SK-N-SH (cell line): Measurements from ENCODE around the gene BNC2. TPM values are rescaled to one million over a fixed set of nuclear protein-coding genes. Genes with fewer than 3 reads are reported as not detected.

Experiments used
- CTCF ChIA-PET: fragments of 300-600, 350-600 bp; formaldehyde crosslinking; extraction: SDS; loops from one replicate; lab custom pipeline; 2021; lab: Yijun Ruan, JAX
- POLR2A ChIA-PET: fragments of 350-600 bp; sonication (Branson Sonifier 250); formaldehyde crosslinking; extraction: SDS; loops from one replicate; lab custom pipeline; 2020; ENCODE audit warnings: antibody characterized with exemption, inconsistent platforms; lab: Yijun Ruan, JAX
- DNase-seq: peaks from one replicate; pipeline ENCODE4 v3.0.0; 2012
- H2AFZ ChIP-seq: fragments of 200-600 bp; sonication (generic); 2 replicates; pipeline ENCODE4 v1.8.1; 2016; ENCODE audit warnings: antibody characterized with exemption, mild to moderate bottlenecking, low read depth
- H3F3A ChIP-seq: fragments of 200-600 bp; sonication (generic); replicated peaks from 2 replicates; pipeline ENCODE3; 2016; ENCODE audit warnings: antibody characterized with exemption, mild to moderate bottlenecking; ENCODE audit not compliant: insufficient read depth
- H3K27ac ChIP-seq, 2 experiments: fragments of 200-500 bp in 1 of 2; fragments of 200-600 bp in 1 of 2; sonication (Bioruptor generic) in 1 of 2; sonication (generic), shearing (Covaris generic) in 1 of 2; 2 replicates each; pipeline versions ENCODE4 v1.5.1 to v1.6.1; 2014 to 2016; ENCODE audit warnings: low read depth in 2 of 2, inconsistent platforms in 1 of 2, low read length in 1 of 2, mild to moderate bottlenecking in 1 of 2, mixed read lengths in 1 of 2
- H3K27me3 ChIP-seq: fragments of 200-600 bp; sonication (generic), shearing (Covaris generic); 2 replicates; pipeline ENCODE4 v1.6.1; 2016; ENCODE audit warnings: mixed run types; ENCODE audit not compliant: insufficient read depth
- H3K36me3 ChIP-seq, 2 experiments: fragments of 200-500 bp in 1 of 2; fragments of 200-600 bp in 1 of 2; sonication (Bioruptor generic) in 1 of 2; sonication (generic) in 1 of 2; replicated peaks in 1 of 2; 2 replicates each; pipeline versions ENCODE3 to v1.5.1; 2014 to 2016; ENCODE audit warnings: low read length in 1 of 2, mild to moderate bottlenecking in 1 of 2; ENCODE audit not compliant: insufficient read depth in 2 of 2, control insufficient read depth in 1 of 2
- H3K4me1 ChIP-seq, 2 experiments: fragments of 200-500 bp in 1 of 2; fragments of 200-600 bp in 1 of 2; sonication (Bioruptor generic) in 1 of 2; sonication (generic), shearing (Covaris generic) in 1 of 2; 2 replicates each; pipeline versions ENCODE4 v1.5.1 to v1.6.1; 2014 to 2016; ENCODE audit warnings: low read depth in 1 of 2, low read length in 1 of 2, mixed run types in 1 of 2; ENCODE audit not compliant: insufficient read depth in 2 of 2, control insufficient read depth in 1 of 2
- H3K4me2 ChIP-seq: fragments of 200-600 bp; sonication (generic), shearing (Covaris generic); 2 replicates; pipeline ENCODE4 v1.6.1; 2017; ENCODE audit warnings: mixed run types
- H3K4me3 ChIP-seq, 2 experiments: fragments of 200-500 bp in 1 of 2; fragments of 200-600 bp in 1 of 2; sonication (Bioruptor generic) in 1 of 2; sonication (generic), shearing (Covaris generic) in 1 of 2; 2 replicates each; pipeline versions ENCODE4 v1.5.1 to v1.8.1; 2014 to 2016; ENCODE audit warnings: low read depth in 2 of 2, inconsistent platforms in 1 of 2, low read length in 1 of 2, mild to moderate bottlenecking in 1 of 2, mixed read lengths in 1 of 2, moderate library complexity in 1 of 2
- H3K79me2 ChIP-seq: fragments of 200-600 bp; sonication (generic); 2 replicates; pipeline ENCODE4 v1.8.1; 2017; ENCODE audit warnings: mild to moderate bottlenecking; ENCODE audit not compliant: insufficient read depth
- H3K9ac ChIP-seq: fragments of 200-600 bp; sonication (generic); 2 replicates; pipeline ENCODE4 v1.6.1; 2017; ENCODE audit warnings: mixed run types
- H3K9me2 ChIP-seq: fragments of 200-600 bp; sonication (generic); 2 replicates; pipeline ENCODE4 v1.6.1; 2017; ENCODE audit warnings: mixed run types
- H3K9me3 ChIP-seq: fragments of 200-600 bp; sonication (generic); 2 replicates; pipeline ENCODE4 v1.6.1; 2017; ENCODE audit warnings: mixed run types, mild to moderate bottlenecking, moderate library complexity
- H4K20me1 ChIP-seq: fragments of 200-600 bp; sonication (generic); 2 replicates; pipeline ENCODE4 v1.6.1; 2017; ENCODE audit warnings: mild to moderate bottlenecking, mixed run types; ENCODE audit not compliant: insufficient read depth
- CHD2 ChIP-seq: fragments of 150-350 bp; IDR thresholded peaks from 2 replicates; pipeline ENCODE4 v1.6.1; 2018; ENCODE audit warnings: low read length; ENCODE audit not compliant: partially characterized antibody
- CTCF ChIP-seq: fragments of 200-600 bp; sonication (generic); IDR thresholded peaks from 2 replicates; pipeline ENCODE4 v1.6.1; 2017; ENCODE audit warnings: antibody characterized with exemption, mild to moderate bottlenecking, moderate library complexity
- EP300 ChIP-seq, 2 experiments: IDR thresholded peaks; 2 replicates each; pipeline versions ENCODE4 v1.4.0 to v1.6.1; 2012; ENCODE audit warnings: borderline replicate concordance in 1 of 2, low read depth in 1 of 2, low read length in 1 of 2
- FOXJ3 ChIP-seq: sonication (generic); formaldehyde crosslinking; IDR thresholded peaks from 2 replicates; pipeline ENCODE4 v1.5.1; 2020; ENCODE audit warnings: mild to moderate bottlenecking, missing genetic modification reagents
- FOXM1 ChIP-seq: IDR thresholded peaks from 2 replicates; pipeline ENCODE4 v1.4.0; 2012; ENCODE audit warnings: low read depth, mild to moderate bottlenecking
- GATA2 ChIP-seq: sonication (generic); formaldehyde crosslinking; IDR thresholded peaks from 2 replicates; pipeline ENCODE4 v1.5.0; 2020; ENCODE audit warnings: mild to moderate bottlenecking, missing genetic modification reagents
- IRF3 ChIP-seq: fragments of 150-350 bp; IDR thresholded peaks from 2 replicates; pipeline ENCODE4 v1.6.1; 2016; ENCODE audit warnings: mild to moderate bottlenecking, low read depth, low read length
- MXI1 ChIP-seq: IDR thresholded peaks from 2 replicates; pipeline ENCODE4 v1.6.1; 2012; ENCODE audit warnings: mild to moderate bottlenecking, low read depth, low read length, improper control_type of control experiment
- NFIC ChIP-seq: IDR thresholded peaks from 2 replicates; pipeline ENCODE4 v1.4.0; 2012; ENCODE audit warnings: borderline replicate concordance
- RAD21 ChIP-seq: IDR thresholded peaks from 2 replicates; pipeline ENCODE4 v1.6.1; 2012; ENCODE audit warnings: mild to moderate bottlenecking, low read length
- REST ChIP-seq: IDR thresholded peaks from 2 replicates; pipeline ENCODE4 v1.6.1; 2012; ENCODE audit warnings: mild to moderate bottlenecking, low read depth, low read length, moderate library complexity
- TAF1 ChIP-seq: IDR thresholded peaks from 2 replicates; pipeline ENCODE4 v1.6.1; 2012; ENCODE audit warnings: low read depth, mild to moderate bottlenecking, low read length, moderate library complexity, borderline replicate concordance
- USF1 ChIP-seq: IDR thresholded peaks from 2 replicates; pipeline ENCODE4 v1.4.0; 2012; ENCODE audit warnings: low read depth, borderline replicate concordance
- YY1 ChIP-seq: IDR thresholded peaks from 2 replicates; pipeline ENCODE4 v1.4.0; 2012; ENCODE audit warnings: low read depth, mild to moderate bottlenecking
- ZBTB33 ChIP-seq: IDR thresholded peaks from 2 replicates; pipeline ENCODE4 v1.4.0; 2012; ENCODE audit warnings: low read depth, borderline replicate concordance
- WGBS: methylation state at CpG from one replicate; pipeline ENCODE4 v1.1.6; 2017; ENCODE audit warnings: low lambda C conversion rate; 5-methylcytosine and 5-hydroxymethylcytosine counted together
- polyA plus RNA-seq, 3 experiments: library from polyadenylated mRNA; depleted of rRNA; stranded (reverse); fragments of >200 nt; gene quantifications; 2 replicates each; pipeline ENCODE4 v1.2.3, GENCODE V29; 2012

BNC2 gene
- polyA plus RNA-seq, 1 of the 3 experiments (the other 2 are of a cell fraction): 8.8 TPM

- Histone ChIP-seq H3K4me2 (no peak overlapping the region), H3K9me3 (no peaks in the 10 kb centered on the region), H2AFZ (no peak overlapping the region), H3K9me2 (no peaks in the 10 kb centered on the region), H4K20me1 (no peaks in the 10 kb centered on the region), H3K27me3 (no peaks in the 10 kb centered on the region), H3K4me3 (no peak overlapping the region), H3K79me2 (peaks cover 6% of the 10 kb centered on the region; the same call in 1 of the 2 replicates), H3K4me1 (no peaks in the 10 kb centered on the region), H3K36me3 (no peaks in the 10 kb centered on the region), H3K9ac (no peak overlapping the region), H3F3A (no peaks in the 10 kb centered on the region), H3K27ac (no peak overlapping the region)
- TF ChIP-seq CHD2 (no peak), NFIC (no peak), REST (no peak)
- WGBS: 85% methylated on average over 5 of the region's 5 CpGs
- ChIA-PET CTCF (no interaction called here), POLR2A (no interaction called here)
- DNase-seq: no peak
These were observed 125.1 kb downstream of the BNC2 start for GRCh38 chr9:16745359-16745758.

- H3K36me3 ChIP-seq: no peaks in the 10 kb centered on the region
- peaks cover 6% of the 10 kb centered on the region; the same call in 1 of the 2 replicates for H3K79me2 ChIP-seq
- CTCF ChIA-PET: no interaction called here
- H4K20me1 ChIP-seq: no peaks in the 10 kb centered on the region
- no peak overlapping the region for H3K4me2 ChIP-seq
- no peaks in the 10 kb centered on the region for H3K9me3 ChIP-seq
- no peaks in the 10 kb centered on the region for H3F3A ChIP-seq
- H3K9ac ChIP-seq: no peak overlapping the region
- H3K27me3 ChIP-seq: no peaks in the 10 kb centered on the region
- no peak overlapping the region for H3K4me3 ChIP-seq
- TF ChIP-seq CHD2 (no peak), CTCF (no peak), FOXJ3 (CRISPR knock-in tag) (no peak), USF1 (no peak), FOXM1 (no peak), NFIC (no peak), EP300 (IDR thresholded peaks at IDR 0.05; ENCODE audit: borderline replicate concordance in 1 of 2, low read depth in 1 of 2, low read length in 1 of 2) (no peak), IRF3 (no peak), TAF1 (no peak), ZBTB33 (no peak), RAD21 (no peak), YY1 (no peak), GATA2 (CRISPR knock-in tag) (no peak), MXI1 (no peak)
- 26% methylated on average over 2 of the region's 2 CpGs for WGBS
- POLR2A ChIA-PET: no interaction called here
- no peak overlapping the region for H3K27ac ChIP-seq
- no peaks in the 10 kb centered on the region for H3K9me2 ChIP-seq
- no peaks in the 10 kb centered on the region for H3K4me1 ChIP-seq
- H2AFZ ChIP-seq: no peak overlapping the region
- no peak for DNase-seq
These were observed 126.1 kb downstream of the BNC2 start for GRCh38 chr9:16744394-16744793.
